Neural cell (in vitro differentiated cells): ENCODE results near the gene DALRD3. TPM values are rescaled to one million over a fixed set of nuclear protein-coding genes. Genes with fewer than 3 reads are reported as not detected.
A peak's percentile ranks its signal among the peaks of the same experiment; 100 is the strongest.

ENCODE experiments used
- H2AFZ ChIP-seq: fragments of 200-600, 300-800 bp; sonication (generic), shearing (Covaris generic); 2 replicates; pipeline ENCODE4 v1.6.0; 2014; ENCODE audit warnings: low read depth, mild to moderate bottlenecking, antibody characterized with exemption, low read length, moderate library complexity
- H3F3A ChIP-seq: fragments of 200-600 bp; shearing (Covaris generic); 2 replicates; pipeline ENCODE4 v1.6.1; 2016; ENCODE audit warnings: mild to moderate bottlenecking, moderate library complexity, mixed read lengths, antibody characterized with exemption, low read length; ENCODE audit not compliant: insufficient read depth, poor library complexity, severe bottlenecking
- H3K27ac ChIP-seq: fragments of 200-600, 300-800 bp; sonication (generic), shearing (Covaris generic); 2 replicates; pipeline ENCODE4 v1.5.1; 2014; ENCODE audit warnings: mild to moderate bottlenecking, low read length, moderate library complexity
- H3K27me3 ChIP-seq: fragments of 300-800, 200-600 bp; sonication (generic), shearing (Covaris generic); 2 replicates; pipeline ENCODE4 v1.6.0; 2014; ENCODE audit warnings: mild to moderate bottlenecking, low read depth, low read length, moderate library complexity; ENCODE audit not compliant: insufficient read depth
- H3K36me3 ChIP-seq: fragments of 300-800, 200-600 bp; sonication (generic), shearing (Covaris generic); 2 replicates; pipeline ENCODE4 v1.5.1; 2014; ENCODE audit warnings: mild to moderate bottlenecking, antibody characterized with exemption, low read length, moderate library complexity; ENCODE audit not compliant: insufficient read depth
- H3K4me2 ChIP-seq: fragments of 300-800, 200-600 bp; sonication (generic), shearing (Covaris generic); 2 replicates; pipeline ENCODE4 v1.6.0; 2014; ENCODE audit warnings: mild to moderate bottlenecking, low read length
- H3K4me3 ChIP-seq: fragments of 300-800, 200-600 bp; sonication (generic), shearing (Covaris generic); 2 replicates; pipeline ENCODE4 v1.5.1; 2014; ENCODE audit warnings: mild to moderate bottlenecking, low read length, moderate library complexity
- H3K79me2 ChIP-seq: fragments of 200-600 bp; shearing (Covaris generic); replicated peaks from 2 replicates; pipeline ENCODE4 v1.6.0; 2014; ENCODE audit warnings: mild to moderate bottlenecking, low read length, moderate library complexity; ENCODE audit not compliant: insufficient read depth
- H3K9ac ChIP-seq: fragments of 300-800, 200-600 bp; sonication (generic), shearing (Covaris generic); 2 replicates; pipeline ENCODE4 v1.6.1; 2016; ENCODE audit warnings: mild to moderate bottlenecking, low read length, mixed read lengths
- H3K9me2 ChIP-seq: fragments of 200-600 bp; shearing (Covaris generic); 2 replicates; pipeline ENCODE4 v1.6.1; 2016; ENCODE audit warnings: mild to moderate bottlenecking, low read length, mixed read lengths; ENCODE audit not compliant: insufficient read depth
- H3K9me3 ChIP-seq: fragments of 200-600, 300-800 bp; sonication (generic), shearing (Covaris generic); 2 replicates; pipeline ENCODE4 v1.6.1; 2016; ENCODE audit warnings: mild to moderate bottlenecking, mixed run types, low read length, moderate library complexity, mixed read lengths
- H4K20me1 ChIP-seq: fragments of 200-600 bp; shearing (Covaris generic); 2 replicates; pipeline ENCODE4 v1.6.1; 2016; ENCODE audit warnings: mild to moderate bottlenecking, mixed run types; ENCODE audit not compliant: insufficient read depth
- EP300 ChIP-seq: fragments of 450-650 bp; conservative IDR thresholded peaks from 2 replicates; pipeline ENCODE4 v1.6.1; 2014; ENCODE audit warnings: antibody characterized with exemption, mild to moderate bottlenecking, moderate library complexity; ENCODE audit not compliant: poor library complexity, severe bottlenecking
- EZH2 ChIP-seq: fragments of 200-600, 300-800 bp; shearing (Covaris generic), sonication (generic); IDR thresholded peaks from 2 replicates; pipeline ENCODE4 v1.6.1; 2014; ENCODE audit warnings: antibody characterized with exemption, low read length, borderline replicate concordance, mild to moderate bottlenecking; ENCODE audit not compliant: insufficient read depth, poor library complexity, severe bottlenecking
- MXI1 ChIP-seq: fragments of 450-650 bp; conservative IDR thresholded peaks from 2 replicates; pipeline ENCODE4 v1.6.1; 2014; ENCODE audit warnings: antibody characterized with exemption, mild to moderate bottlenecking; ENCODE audit not compliant: poor library complexity, severe bottlenecking
- POLR2AphosphoS5 ChIP-seq: IDR thresholded peaks from 2 replicates; pipeline ENCODE4 v1.6.1; 2012
- RAD21 ChIP-seq: fragments of 450-650 bp; conservative IDR thresholded peaks from 2 replicates; pipeline ENCODE4 v1.6.1; 2014; ENCODE audit warnings: antibody characterized with exemption, mild to moderate bottlenecking, moderate library complexity
- SMC3 ChIP-seq: fragments of 450-650 bp; conservative IDR thresholded peaks from 2 replicates; pipeline ENCODE4 v1.6.1; 2014; ENCODE audit warnings: antibody characterized with exemption, mild to moderate bottlenecking, moderate library complexity; ENCODE audit not compliant: poor library complexity
- TAF1 ChIP-seq: IDR thresholded peaks from 2 replicates; pipeline ENCODE4 v1.6.1; 2012; ENCODE audit warnings: low read depth
- polyA plus RNA-seq: library from polyadenylated mRNA; depleted of rRNA; stranded (reverse); fragments of >200 nt; gene quantifications from 2 replicates; pipeline ENCODE4 v1.2.3, GENCODE V29; 2014
- TF ChIP-seq, protein P1 (sequence below): IDR thresholded peaks from 2 replicates; pipeline ENCODE4 v1.6.1; 2012; ENCODE audit warnings: borderline replicate concordance
- TF ChIP-seq, protein P2 (sequence below): fragments of 450-650 bp; IDR thresholded peaks from 2 replicates; pipeline ENCODE4 v1.5.1; 2014; ENCODE audit warnings: antibody characterized with exemption, mild to moderate bottlenecking, moderate library complexity; ENCODE audit not compliant: poor library complexity, severe bottlenecking

The DALRD3 gene
- polyA plus RNA-seq, 1 donor from 2014 or later: 121 TPM

DNA sequence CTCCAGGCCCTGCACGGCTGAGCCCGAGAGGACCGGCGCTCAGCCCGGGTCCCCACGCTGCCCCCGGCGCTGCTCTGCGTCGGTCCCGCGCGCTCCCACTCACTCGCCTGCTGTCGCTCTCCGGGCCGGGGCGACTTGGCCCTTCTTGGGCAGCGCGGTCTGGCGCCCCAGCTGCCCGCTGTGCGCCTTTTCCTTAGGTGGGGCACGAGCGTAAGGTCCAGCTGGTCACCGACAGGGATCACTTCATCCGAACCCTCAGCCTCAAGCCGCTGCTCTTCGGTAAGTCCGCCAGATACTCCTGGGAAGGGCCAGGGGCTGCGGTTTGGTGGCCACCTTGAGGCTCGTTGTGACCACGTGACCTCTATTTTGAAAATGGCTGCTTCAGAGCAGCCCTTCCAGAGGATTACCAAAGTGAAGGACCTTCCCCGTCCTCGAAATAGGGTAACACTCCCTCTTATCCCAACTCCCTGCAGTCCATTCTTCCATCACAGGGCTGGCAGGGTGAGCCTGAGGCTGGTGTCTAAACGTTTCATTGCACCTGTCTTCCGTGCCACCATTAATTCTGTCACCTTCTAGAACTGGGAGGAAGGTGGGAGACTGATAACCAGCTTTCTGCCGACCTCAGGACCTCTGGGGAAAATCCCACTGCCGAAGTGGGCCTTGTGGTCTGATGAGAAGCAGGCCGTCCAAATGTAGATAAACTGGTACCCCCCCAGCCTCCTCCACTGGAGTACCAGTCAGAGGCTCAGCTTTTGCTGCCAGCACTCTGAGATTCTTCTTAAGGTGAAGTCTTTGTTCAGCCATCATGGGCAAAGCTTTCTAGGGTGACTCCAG lies 27.5 kb downstream of the DALRD3 start:
- peaks cover 16% of the 10 kb centered on the region for H3K79me2 ChIP-seq
- peak overlapping the region; percentile 83 for H3K4me3 ChIP-seq
- H3K4me2 ChIP-seq: peak overlapping the region; percentile 75
- H4K20me1 ChIP-seq: no peaks in the 10 kb centered on the region
- H3K9ac ChIP-seq: peak overlapping the region; percentile 79
- no peak overlapping the region for H2AFZ ChIP-seq
- H3K36me3 ChIP-seq: no peaks in the 10 kb centered on the region
- TF ChIP-seq MXI1 (no peak), TAF1 (peak; percentile 66), EP300 (no peak), SMC3 (no peak)
- TF ChIP-seq, protein P1, sequence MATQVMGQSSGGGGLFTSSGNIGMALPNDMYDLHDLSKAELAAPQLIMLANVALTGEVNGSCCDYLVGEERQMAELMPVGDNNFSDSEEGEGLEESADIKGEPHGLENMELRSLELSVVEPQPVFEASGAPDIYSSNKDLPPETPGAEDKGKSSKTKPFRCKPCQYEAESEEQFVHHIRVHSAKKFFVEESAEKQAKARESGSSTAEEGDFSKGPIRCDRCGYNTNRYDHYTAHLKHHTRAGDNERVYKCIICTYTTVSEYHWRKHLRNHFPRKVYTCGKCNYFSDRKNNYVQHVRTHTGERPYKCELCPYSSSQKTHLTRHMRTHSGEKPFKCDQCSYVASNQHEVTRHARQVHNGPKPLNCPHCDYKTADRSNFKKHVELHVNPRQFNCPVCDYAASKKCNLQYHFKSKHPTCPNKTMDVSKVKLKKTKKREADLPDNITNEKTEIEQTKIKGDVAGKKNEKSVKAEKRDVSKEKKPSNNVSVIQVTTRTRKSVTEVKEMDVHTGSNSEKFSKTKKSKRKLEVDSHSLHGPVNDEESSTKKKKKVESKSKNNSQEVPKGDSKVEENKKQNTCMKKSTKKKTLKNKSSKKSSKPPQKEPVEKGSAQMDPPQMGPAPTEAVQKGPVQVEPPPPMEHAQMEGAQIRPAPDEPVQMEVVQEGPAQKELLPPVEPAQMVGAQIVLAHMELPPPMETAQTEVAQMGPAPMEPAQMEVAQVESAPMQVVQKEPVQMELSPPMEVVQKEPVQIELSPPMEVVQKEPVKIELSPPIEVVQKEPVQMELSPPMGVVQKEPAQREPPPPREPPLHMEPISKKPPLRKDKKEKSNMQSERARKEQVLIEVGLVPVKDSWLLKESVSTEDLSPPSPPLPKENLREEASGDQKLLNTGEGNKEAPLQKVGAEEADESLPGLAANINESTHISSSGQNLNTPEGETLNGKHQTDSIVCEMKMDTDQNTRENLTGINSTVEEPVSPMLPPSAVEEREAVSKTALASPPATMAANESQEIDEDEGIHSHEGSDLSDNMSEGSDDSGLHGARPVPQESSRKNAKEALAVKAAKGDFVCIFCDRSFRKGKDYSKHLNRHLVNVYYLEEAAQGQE: peak; percentile 23
- TF ChIP-seq, protein P2, sequence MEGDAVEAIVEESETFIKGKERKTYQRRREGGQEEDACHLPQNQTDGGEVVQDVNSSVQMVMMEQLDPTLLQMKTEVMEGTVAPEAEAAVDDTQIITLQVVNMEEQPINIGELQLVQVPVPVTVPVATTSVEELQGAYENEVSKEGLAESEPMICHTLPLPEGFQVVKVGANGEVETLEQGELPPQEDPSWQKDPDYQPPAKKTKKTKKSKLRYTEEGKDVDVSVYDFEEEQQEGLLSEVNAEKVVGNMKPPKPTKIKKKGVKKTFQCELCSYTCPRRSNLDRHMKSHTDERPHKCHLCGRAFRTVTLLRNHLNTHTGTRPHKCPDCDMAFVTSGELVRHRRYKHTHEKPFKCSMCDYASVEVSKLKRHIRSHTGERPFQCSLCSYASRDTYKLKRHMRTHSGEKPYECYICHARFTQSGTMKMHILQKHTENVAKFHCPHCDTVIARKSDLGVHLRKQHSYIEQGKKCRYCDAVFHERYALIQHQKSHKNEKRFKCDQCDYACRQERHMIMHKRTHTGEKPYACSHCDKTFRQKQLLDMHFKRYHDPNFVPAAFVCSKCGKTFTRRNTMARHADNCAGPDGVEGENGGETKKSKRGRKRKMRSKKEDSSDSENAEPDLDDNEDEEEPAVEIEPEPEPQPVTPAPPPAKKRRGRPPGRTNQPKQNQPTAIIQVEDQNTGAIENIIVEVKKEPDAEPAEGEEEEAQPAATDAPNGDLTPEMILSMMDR: no peak
- H3K9me2 ChIP-seq: no peaks in the 10 kb centered on the region
- H3K27me3 ChIP-seq: no peaks in the 10 kb centered on the region
- peaks cover 6% of the 10 kb centered on the region for H3F3A ChIP-seq
- no peaks in the 10 kb centered on the region for H3K9me3 ChIP-seq
- peak overlapping the region; percentile 92 for H3K27ac ChIP-seq

DNA sequence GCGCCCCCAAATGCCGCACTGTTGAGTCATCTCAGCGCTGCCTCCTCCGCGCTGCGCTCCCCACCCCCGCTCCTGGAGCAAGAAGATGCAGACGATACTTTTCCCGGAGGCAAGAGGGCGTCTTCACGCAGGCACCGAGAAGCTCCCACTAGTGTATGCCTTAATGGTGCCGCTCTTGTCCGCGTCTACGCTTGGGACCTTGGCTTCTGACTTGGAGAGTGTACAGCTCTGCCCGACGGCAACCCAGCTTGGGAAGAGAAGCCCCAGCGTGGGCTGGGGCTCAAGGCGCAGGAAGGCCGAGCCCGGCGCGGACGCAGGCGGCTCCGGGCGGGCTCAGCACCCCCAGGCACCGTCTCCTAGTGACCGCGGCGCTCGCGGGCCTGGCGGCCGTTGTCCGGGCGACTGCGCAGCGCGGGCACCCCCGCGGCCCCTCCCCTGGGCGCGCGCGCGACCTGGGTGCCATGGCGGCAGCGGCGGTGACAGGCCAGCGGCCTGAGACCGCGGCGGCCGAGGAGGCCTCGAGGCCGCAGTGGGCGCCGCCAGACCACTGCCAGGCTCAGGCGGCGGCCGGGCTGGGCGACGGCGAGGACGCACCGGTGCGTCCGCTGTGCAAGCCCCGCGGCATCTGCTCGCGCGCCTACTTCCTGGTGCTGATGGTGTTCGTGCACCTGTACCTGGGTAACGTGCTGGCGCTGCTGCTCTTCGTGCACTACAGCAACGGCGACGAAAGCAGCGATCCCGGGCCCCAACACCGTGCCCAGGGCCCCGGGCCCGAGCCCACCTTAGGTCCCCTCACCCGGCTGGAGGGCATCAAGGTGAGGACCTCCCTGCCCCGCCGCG lies 28.4 kb downstream of the DALRD3 start, which contains the start of gene P4HTM:
P4HTM (plus strand) TSS at position 446 of the 840 bp plus-strand sequence; CDS start at position 462, 16 bp downstream.
- Histone ChIP-seq H3K27me3 (no peaks in the 10 kb centered on the region), H3K9me2 (no peaks in the 10 kb centered on the region), H3K36me3 (no peaks in the 10 kb centered on the region), H3K4me3 (peak within 1 kb of the TSS; percentile 83), H3K4me2 (peak within 1 kb of the TSS; percentile 75), H2AFZ (peak within 1 kb of the TSS; percentile 43), H3K27ac (peak within 1 kb of the TSS; percentile 92), H3F3A (peaks cover 6% of the 10 kb centered on the region), H3K9me3 (no peaks in the 10 kb centered on the region), H4K20me1 (no peaks in the 10 kb centered on the region), H3K9ac (peak within 1 kb of the TSS; percentile 79), H3K79me2 (peaks cover 16% of the 10 kb centered on the region)
- TF ChIP-seq EP300 (peak; percentile 60), TAF1 (no peak), POLR2AphosphoS5 (peak; percentile 81), RAD21 (peak; percentile 57), SMC3 (peak; percentile 61), EZH2 (no peak), MXI1 (peak; percentile 59)
- TF ChIP-seq, protein P1: peak; percentile 75
- TF ChIP-seq, protein P2: peak; percentile 75
